Endothelial cell of umbilical vein (primary cell): ENCODE measurements around the gene TCAP. TPM values are rescaled to one million over a fixed set of nuclear protein-coding genes. Genes with fewer than 3 reads are reported as not detected.

Source experiments
- BruUV-seq: library from RNA; stranded (reverse); fragments of 400-500 nt; replicated peaks from 2 replicates; lab custom pipeline; 2021; lab: Mats Ljungman, UMichigan
- CTCF ChIA-PET: fragments of 300-600, 350-600 bp; sonication (Branson Sonifier 250); formaldehyde crosslinking; loops from one replicate; lab custom pipeline; 2021; ENCODE audit warnings: antibody characterized with exemption, inconsistent platforms; lab: Charles Lee
- POLR2A ChIA-PET: fragments of 300-600, 350-600 bp; sonication (Branson Sonifier 250); formaldehyde crosslinking; loops from one replicate; lab custom pipeline; 2021; ENCODE audit warnings: antibody characterized with exemption, inconsistent platforms; lab: Charles Lee
- DNase-seq: peaks from one replicate; pipeline ENCODE4 v3.0.0-alpha.2; 2011; ENCODE audit warnings: low read depth, low spot score
- FAIRE-seq: peaks from 2 replicates; lab custom pipeline; 2011; peaks lifted over from hg19 to GRCh38; lab: Jason Lieb, UNC
- H2AFZ ChIP-seq: 2 replicates; pipeline ENCODE4 v1.6.0; 2012; ENCODE audit warnings: low read depth, low read length, control low read depth, inconsistent platforms
- H3K27ac ChIP-seq: 2 replicates; pipeline ENCODE4 v1.5.1; 2011; ENCODE audit warnings: low read depth, mild to moderate bottlenecking, control low read depth, low read length, moderate library complexity; ENCODE audit not compliant: insufficient read depth
- H3K27me3 ChIP-seq, 2 experiments: 2 replicates each; pipeline versions ENCODE4 v1.6.0 to v1.6.1; 2011; ENCODE audit warnings: low read length in 2 of 2, mixed read lengths in 1 of 2; ENCODE audit not compliant: control insufficient read depth in 2 of 2, insufficient read depth in 2 of 2
- H3K36me3 ChIP-seq, 2 experiments: 2 replicates in 1 of 2; 3 replicates in 1 of 2; pipeline ENCODE4 v1.5.1; 2011; ENCODE audit warnings: low read length in 2 of 2, mild to moderate bottlenecking in 1 of 2, moderate library complexity in 1 of 2; ENCODE audit not compliant: control insufficient read depth in 2 of 2, insufficient read depth in 2 of 2; ENCODE audit errors: extremely low read depth in 1 of 2
- H3K4me1 ChIP-seq: 3 replicates; pipeline ENCODE4 v1.5.1; 2011; ENCODE audit warnings: mild to moderate bottlenecking, low read length; ENCODE audit not compliant: control insufficient read depth, insufficient read depth; ENCODE audit errors: extremely low read depth
- H3K4me2 ChIP-seq: 2 replicates; pipeline ENCODE4 v1.6.1; 2011; ENCODE audit warnings: low read length, control low read depth, mixed read lengths; ENCODE audit not compliant: insufficient read depth
- H3K4me3 ChIP-seq, 3 experiments: fragments of 200-600 bp in 1 of 3; sonication (generic), shearing (Covaris generic) in 1 of 3; replicated peaks in 1 of 3; 2 replicates each; pipeline ENCODE4 v1.5.1; 2011 to 2016; ENCODE audit warnings: control low read depth in 3 of 3, low read length in 3 of 3, mild to moderate bottlenecking in 2 of 3, inconsistent platforms in 1 of 3, low read depth in 1 of 3, moderate library complexity in 1 of 3; ENCODE audit not compliant: insufficient read depth in 1 of 3
- H3K79me2 ChIP-seq: 2 replicates; pipeline ENCODE4 v1.6.0; 2012; ENCODE audit warnings: low read length, inconsistent platforms; ENCODE audit not compliant: control insufficient read depth, insufficient read depth
- H3K9ac ChIP-seq: replicated peaks from 2 replicates; pipeline ENCODE3; 2011; ENCODE audit warnings: low read length, control low read depth; ENCODE audit not compliant: insufficient read depth; ENCODE audit errors: extremely low read depth
- H3K9me1 ChIP-seq: replicated peaks from 3 replicates; pipeline ENCODE4 v1.6.0; 2011; ENCODE audit warnings: mild to moderate bottlenecking, low read length; ENCODE audit not compliant: control insufficient read depth, insufficient read depth; ENCODE audit errors: extremely low read depth
- H3K9me3 ChIP-seq: replicated peaks from 2 replicates; pipeline ENCODE4 v1.5.1; 2012; ENCODE audit warnings: low read length, inconsistent platforms; ENCODE audit not compliant: control insufficient read depth, insufficient read depth
- H4K20me1 ChIP-seq: replicated peaks from 2 replicates; pipeline ENCODE3; 2011; ENCODE audit warnings: mild to moderate bottlenecking, low read length; ENCODE audit not compliant: control insufficient read depth, insufficient read depth; ENCODE audit errors: extremely low read depth
- CTCF ChIP-seq, 2 donors: IDR thresholded peaks; 1 replicate in 1 of 2; 2 replicates in 1 of 2; pipeline ENCODE4 v1.5.1; 2011; ENCODE audit warnings: low read length in 2 of 2, mild to moderate bottlenecking in 2 of 2, moderate library complexity in 2 of 2, control low read depth in 1 of 2, inconsistent platforms in 1 of 2, low read depth in 1 of 2; ENCODE audit not compliant: insufficient read depth in 1 of 2; ENCODE audit errors: extremely low read depth in 1 of 2
- EZH2 ChIP-seq: IDR thresholded peaks from 2 replicates; pipeline ENCODE4 v1.6.1; 2012; ENCODE audit warnings: borderline replicate concordance, low read depth, mild to moderate bottlenecking, moderate library complexity, low read length, inconsistent platforms; ENCODE audit not compliant: severe bottlenecking
- MAX ChIP-seq: IDR thresholded peaks from 2 replicates; pipeline ENCODE4 v1.6.1; 2011; ENCODE audit not compliant: insufficient read depth, insufficient read length
- MYC ChIP-seq: IDR thresholded peaks from one replicate; pipeline ENCODE4 v1.6.1; 2011; ENCODE audit warnings: mild to moderate bottlenecking, low read depth, low read length
- POLR2A ChIP-seq: IDR thresholded peaks from 2 replicates; pipeline ENCODE4 v1.6.1; 2012; ENCODE audit warnings: low read depth, mild to moderate bottlenecking, control low read depth, low read length
- POLR2AphosphoS5 ChIP-seq: IDR thresholded peaks from 2 replicates; pipeline ENCODE4 v1.6.1; 2012; ENCODE audit warnings: low read depth, mild to moderate bottlenecking, control low read depth, low read length, moderate library complexity; ENCODE audit not compliant: insufficient read depth
- dilution Hi-C: fragments of 300-500 bp; cut with MboI; formaldehyde crosslinking; loops from one replicate; pipeline ENCODE4 v1.15.0; 2019; ENCODE audit warnings: low sequenced_read_pairs; ENCODE audit not compliant: extremely low pct_ligation_motif_present
- intact Hi-C: fragments of 100-400 bp; cut with micrococcal nuclease; formaldehyde crosslinking; loops from one replicate; pipeline ENCODE4 v1.10.0; 2022
- polyA plus RNA-seq, 4 experiments: library from polyadenylated mRNA; depleted of rRNA in 3 of 4; stranded (reverse) in 3 of 4; unstranded in 1 of 4; fragments of >200 nt; gene quantifications; 2 replicates each; pipeline versions ENCODE4 v1.2.1 to v1.2.3, GENCODE V29; 2011 to 2012; ENCODE audit warnings: missing spikeins in 1 of 4
- total RNA-seq: library from RNA; stranded (reverse); gene quantifications from 2 replicates; pipeline ENCODE4 v1.2.3, GENCODE V29; 2021

The TCAP gene
- total and polyA plus RNA-seq, 2 donors (not counting 3 experiments of a cell fraction or from before 2014, with no cell fraction given): 0.51 to 0.93 TPM

GRCh38 chr17:39714234-39714633 lies 49.1 kb downstream of the TCAP start:
- dilution Hi-C loops (no loop called here), intact Hi-C loops (no loop called here)
- Histone ChIP-seq H3K4me2 (no peak overlapping the region), H2AFZ (no peak overlapping the region), H3K27me3 (no peaks in the 10 kb centered on the region), H3K9ac (no peak overlapping the region), H4K20me1 (no peaks in the 10 kb centered on the region), H3K36me3 (peaks cover 0 to 6% of the 10 kb centered on the region in 2 experiments), H3K27ac (no peak overlapping the region), H3K4me1 (peaks cover 12% of the 10 kb centered on the region), H3K79me2 (no peaks in the 10 kb centered on the region), H3K9me3 (no peaks in the 10 kb centered on the region), H3K4me3 (no peak overlapping the region), H3K9me1 (no peaks in the 10 kb centered on the region)
- BruUV-seq: no TSS peak
- TF ChIP-seq EZH2 (no peak), CTCF (IDR thresholded peaks at IDR 0.05; ENCODE audit: extremely low read depth in 1 of 2, insufficient read depth in 1 of 2, low read depth in 1 of 2, low read length in 2 of 2) (no peak), MYC (no peak), POLR2AphosphoS5 (no peak)
- peak; percentile 4 for FAIRE-seq
- CTCF ChIA-PET: no interaction called here
- DNase-seq: no peak
- POLR2A ChIA-PET: interaction anchor here (0.6 kb wide), 1 partner anchor 17 kb away, joined by 3 read pairs; no protein-coding TSS in a partner anchor

- no peak overlapping the region for H3K9ac ChIP-seq
Measured at GRCh38 chr17:39715375-39716072, 50.4 kb downstream of the TCAP start.

More at GRCh38 chr17:39715375-39716072, 50.4 kb downstream of the TCAP start:
- DNase-seq (no peak), FAIRE-seq (no peak)
- ChIA-PET POLR2A (no interaction called here), CTCF (interaction anchor here (1.2 kb wide), 1 partner anchor 94 kb away, joined by 3 read pairs; no protein-coding TSS in a partner anchor)
- Histone ChIP-seq H3K4me1 (peaks cover 12% of the 10 kb centered on the region), H3K9me1 (no peaks in the 10 kb centered on the region), H2AFZ (no peak overlapping the region), H4K20me1 (no peaks in the 10 kb centered on the region), H3K4me3 (no peak overlapping the region), H3K27me3 (no peaks in the 10 kb centered on the region), H3K79me2 (no peaks in the 10 kb centered on the region), H3K4me2 (no peak overlapping the region), H3K36me3 (peaks cover 0 to 3% of the 10 kb centered on the region in 2 experiments), H3K27ac (no peak overlapping the region), H3K9me3 (no peaks in the 10 kb centered on the region)
- no peak for TF ChIP-seq MAX
- TF ChIP-seq POLR2A: no peak
- TF ChIP-seq POLR2AphosphoS5: no peak
- TF ChIP-seq EZH2: no peak
- no peak for TF ChIP-seq MYC
- intact Hi-C loops: no loop called here
- no TSS peak for BruUV-seq
- dilution Hi-C loops: no loop called here
